Heart left ventricle (tissue), 13 donors: ENCODE results near the gene MCC.

Experiments
- CTCF ChIP-seq, 12 donors: fragments of 200-600 bp; sonication (generic) in 4 of 12; IDR thresholded peaks; one replicate each; pipeline versions ENCODE4 v1.5.0 to v1.8.0; 2018 to 2022; ENCODE audit warnings: antibody characterized with exemption in 12 of 12, mild to moderate bottlenecking in 5 of 12
- POLR2A ChIP-seq, 2 donors: fragments of 450-650 bp; IDR thresholded peaks; one replicate each; pipeline ENCODE4 v1.6.1; 2017; ENCODE audit warnings: antibody characterized with exemption in 2 of 2, mild to moderate bottlenecking in 2 of 2, moderate library complexity in 2 of 2
- donor health status: ischemic (EF 13 %, LVEDD 7.1; RV severe dilation, severe dysfunction).
- donor health status: DM: no; HTN: yes; CAD: no.
- donor health status: DM: no; HTN: no; CAD: no.
- donor health status: ischemic (EF 25% LVEDD 6.9; RV normal size, moderate dysfunction).
- donor health status: ischemic (EF 25% LVEDD 5.7; RV mildly dilated, moderate dysfunction).
- donor health status: ischemic (EF 35%, LVEDD 5.7; RV mildly dilated, moderate dysfunction).
- donor health status: nonischemic (EF 11% LVEDD 7.7; RV severe dilation, severe dysfunction).
- donor health status: DM: yes; HTN: yes; CAD: no.
- donor health status: PGD.
- donor health status: ischemic (EF 29% LVEDD 5.4; RV normal size, mild dysfunction).
- donor health status: nonischemic (EF 23%, LVEDD 6.1; RV moderate dilation, normal function).

DNA sequence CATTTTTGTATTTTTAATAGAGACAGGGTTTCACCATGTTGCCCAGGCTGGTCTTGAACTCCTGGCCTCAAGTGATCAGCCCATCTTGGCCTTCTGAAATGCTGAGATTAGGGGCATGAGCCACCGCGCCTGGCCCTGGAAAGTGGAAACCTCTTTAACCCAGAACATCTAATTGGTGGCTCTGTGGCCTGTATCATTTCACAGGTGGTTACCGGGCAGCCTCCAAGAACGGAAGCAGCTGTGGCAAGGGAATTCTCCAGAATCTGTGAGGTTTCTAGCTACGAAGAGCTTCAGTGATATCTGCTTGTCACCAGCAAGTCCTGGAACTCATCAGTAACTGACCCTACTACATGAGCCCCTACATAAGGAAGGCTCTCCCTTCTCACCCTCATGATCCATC lies 316.7 kb downstream of the MCC start:
- TF ChIP-seq CTCF (IDR thresholded peaks at IDR 0.05) (no peak), POLR2A (IDR thresholded peaks at IDR 0.05) (no peak)
